Fibroblast of lung (primary cell): ENCODE data around the gene TVP23A. TPM values are rescaled to one million over a fixed set of nuclear protein-coding genes. Genes with fewer than 3 reads are reported as not detected.

ENCODE experiments used
- DNase-seq, 2 donors: peaks; one replicate each; pipeline versions ENCODE4 v3.0.0 to v3.0.0-alpha.2; 2010; ENCODE audit warnings: low read depth in 2 of 2
- H2AFZ ChIP-seq: 2 replicates; pipeline ENCODE4 v1.5.1; 2012; ENCODE audit warnings: low read length, control low read depth, inconsistent platforms
- H3K27ac ChIP-seq: 2 replicates; pipeline ENCODE4 v1.5.1; 2011; ENCODE audit warnings: low read length, control low read depth; ENCODE audit not compliant: insufficient read depth
- H3K27me3 ChIP-seq: 2 replicates; pipeline ENCODE4 v1.5.1; 2011; ENCODE audit warnings: mild to moderate bottlenecking, low read length; ENCODE audit not compliant: control insufficient read depth, insufficient read depth
- H3K36me3 ChIP-seq: 2 replicates; pipeline ENCODE4 v1.5.1; 2011; ENCODE audit warnings: low read length; ENCODE audit not compliant: control insufficient read depth, insufficient read depth
- H3K4me1 ChIP-seq: 2 replicates; pipeline ENCODE4 v1.5.1; 2011; ENCODE audit warnings: low read length; ENCODE audit not compliant: control insufficient read depth, insufficient read depth; ENCODE audit errors: extremely low read depth
- H3K4me2 ChIP-seq: 2 replicates; pipeline ENCODE4 v1.5.1; 2011; ENCODE audit warnings: low read length, control low read depth; ENCODE audit not compliant: insufficient read depth; ENCODE audit errors: extremely low read depth
- H3K4me3 ChIP-seq, 4 experiments: fragments of 200-600 bp in 1 of 4; sonication (generic) in 1 of 4; replicated peaks in 1 of 4; 2 replicates each; pipeline ENCODE4 v1.5.1; 2011 to 2016; ENCODE audit warnings: low read length in 4 of 4, low read depth in 3 of 4, mild to moderate bottlenecking in 3 of 4, control low read depth in 2 of 4, inconsistent platforms in 1 of 4, mixed read lengths in 1 of 4; ENCODE audit not compliant: insufficient read depth in 1 of 4; ENCODE audit errors: control extremely low read depth in 1 of 4
- H3K79me2 ChIP-seq: 2 replicates; pipeline ENCODE4 v1.5.1; 2012; ENCODE audit warnings: mild to moderate bottlenecking, low read length, inconsistent platforms; ENCODE audit not compliant: control insufficient read depth, insufficient read depth
- H3K9ac ChIP-seq: 2 replicates; pipeline ENCODE4 v1.5.1; 2011; ENCODE audit warnings: mild to moderate bottlenecking, low read length, control low read depth; ENCODE audit not compliant: insufficient read depth
- H3K9me3 ChIP-seq: 2 replicates; pipeline ENCODE4 v1.5.1; 2012; ENCODE audit warnings: low read depth, low read length; ENCODE audit not compliant: control insufficient read depth, insufficient read depth
- H4K20me1 ChIP-seq: 2 replicates; pipeline ENCODE4 v1.5.1; 2011; ENCODE audit warnings: low read length; ENCODE audit not compliant: control insufficient read depth, insufficient read depth; ENCODE audit errors: extremely low read depth
- CTCF ChIP-seq, 2 donors: IDR thresholded peaks in 1 of 2; conservative IDR thresholded peaks in 1 of 2; 1 replicate in 1 of 2; 2 replicates in 1 of 2; pipeline ENCODE4 v1.5.1; 2011 to 2012; ENCODE audit warnings: low read length in 2 of 2, control low read depth in 1 of 2, inconsistent platforms in 1 of 2, low read depth in 1 of 2, mild to moderate bottlenecking in 1 of 2
- EZH2 ChIP-seq: IDR thresholded peaks from 2 replicates; pipeline ENCODE4 v1.5.1; 2012; ENCODE audit warnings: low read length, control low read depth, mild to moderate bottlenecking; ENCODE audit errors: missing control alignments
- polyA plus RNA-seq, 2 donors: library from polyadenylated mRNA; depleted of rRNA in 1 of 2; stranded (reverse) in 1 of 2; unstranded in 1 of 2; fragments of >200 nt; gene quantifications; 2 replicates each; pipeline ENCODE4 v1.2.1, GENCODE V29; 2011 to 2012; ENCODE audit warnings: missing spikeins in 1 of 2
- total RNA-seq: library from RNA; depleted of rRNA; stranded (reverse); fragments of >200 nt; gene quantifications from 2 replicates; pipeline ENCODE4 v1.2.1, GENCODE V29; 2014

TVP23A gene
- total and polyA plus RNA-seq, 2 donors (not counting 1 experiment from before 2014, with no cell fraction given): under 0.01 TPM; not detected in 1

GRCh38 chr16:10813099-10813455 is 5.5 kb downstream of the TVP23A start:
- H2AFZ ChIP-seq: no peak overlapping the region
- H3K4me1 ChIP-seq: no peaks in the 10 kb centered on the region
- H4K20me1 ChIP-seq: no peaks in the 10 kb centered on the region
- no peaks in the 10 kb centered on the region for H3K79me2 ChIP-seq
- no peak overlapping the region for H3K27ac ChIP-seq
- peaks cover 9% of the 10 kb centered on the region for H3K27me3 ChIP-seq
- H3K9me3 ChIP-seq: no peaks in the 10 kb centered on the region
- H3K36me3 ChIP-seq: no peaks in the 10 kb centered on the region
- H3K9ac ChIP-seq: no peak overlapping the region
- no peak for TF ChIP-seq CTCF (conservative IDR thresholded peaks at IDR 0.05 in 1 of 2, IDR thresholded peaks at IDR 0.05 in 1 of 2; ENCODE audit: low read depth in 1 of 2, low read length in 2 of 2)
- TF ChIP-seq EZH2: no peak
- DNase-seq: no peak
- no peak overlapping the region for H3K4me3 ChIP-seq
- no peak overlapping the region for H3K4me2 ChIP-seq

- Histone ChIP-seq H3K4me3 (no peak overlapping the region), H3K9me3 (no peaks in the 10 kb centered on the region), H3K4me1 (no peaks in the 10 kb centered on the region), H4K20me1 (no peaks in the 10 kb centered on the region), H3K27me3 (peaks cover 4% of the 10 kb centered on the region), H3K9ac (no peak overlapping the region), H3K4me2 (no peak overlapping the region), H2AFZ (no peak overlapping the region), H3K36me3 (no peaks in the 10 kb centered on the region), H3K27ac (no peak overlapping the region), H3K79me2 (no peaks in the 10 kb centered on the region)
- no peak for TF ChIP-seq CTCF (conservative IDR thresholded peaks at IDR 0.05 in 1 of 2, IDR thresholded peaks at IDR 0.05 in 1 of 2; ENCODE audit: low read depth in 1 of 2, low read length in 2 of 2)
- TF ChIP-seq EZH2: no peak
- DNase-seq: no peak
Measured at GRCh38 chr16:10812312-10813098, 6.1 kb downstream of the TVP23A start.

- TF ChIP-seq CTCF (conservative IDR thresholded peaks at IDR 0.05 in 1 of 2, IDR thresholded peaks at IDR 0.05 in 1 of 2; ENCODE audit: low read depth in 1 of 2, low read length in 2 of 2) (no peak), EZH2 (no peak)
- Histone ChIP-seq H3K9ac (no peak overlapping the region), H3K9me3 (no peaks in the 10 kb centered on the region), H4K20me1 (no peaks in the 10 kb centered on the region), H3K4me3 (no peak overlapping the region), H3K79me2 (no peaks in the 10 kb centered on the region), H3K4me2 (no peak overlapping the region), H3K27me3 (peaks cover 4% of the 10 kb centered on the region), H3K4me1 (no peaks in the 10 kb centered on the region), H3K36me3 (no peaks in the 10 kb centered on the region), H2AFZ (no peak overlapping the region), H3K27ac (no peak overlapping the region)
- no peak for DNase-seq
Measured at GRCh38 chr16:10809706-10810105, 8.9 kb downstream of the TVP23A start.
